ENCODE results near the gene MYO3B.

DNA sequence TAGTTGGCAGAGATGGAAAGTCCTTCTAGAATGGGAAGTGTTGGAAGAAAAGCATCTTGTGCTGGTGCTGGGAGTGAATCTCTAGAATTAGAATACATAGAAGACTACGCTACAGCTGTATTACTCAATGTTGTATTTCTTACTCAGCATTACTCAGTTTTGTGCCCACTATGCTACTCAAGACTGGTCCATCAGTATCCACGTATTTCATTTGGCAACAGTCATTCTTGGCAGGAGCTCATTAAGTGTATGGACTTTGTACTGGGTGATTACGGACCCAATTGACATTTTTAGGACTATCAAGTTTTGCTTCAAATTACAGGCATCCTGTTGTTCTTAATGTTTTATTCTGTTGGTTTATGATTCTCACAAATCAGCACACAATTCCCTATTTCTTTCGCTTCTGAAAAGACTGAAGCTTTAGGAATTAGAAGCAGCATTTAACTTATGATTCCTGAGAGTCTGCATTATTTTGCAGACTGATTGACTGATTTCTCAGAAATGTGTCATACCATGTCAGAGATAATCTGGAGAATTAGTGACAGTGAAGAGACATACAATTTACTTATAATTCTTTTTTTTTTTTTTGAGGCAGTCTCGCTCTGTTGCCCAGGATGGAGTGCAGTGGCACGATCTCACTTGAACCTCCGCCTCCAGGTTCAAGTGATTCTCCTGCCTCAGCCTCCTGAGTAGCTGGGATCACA lies 136.9 kb downstream of the MYO3B start:
- TF ChIP-seq, protein P1, sequence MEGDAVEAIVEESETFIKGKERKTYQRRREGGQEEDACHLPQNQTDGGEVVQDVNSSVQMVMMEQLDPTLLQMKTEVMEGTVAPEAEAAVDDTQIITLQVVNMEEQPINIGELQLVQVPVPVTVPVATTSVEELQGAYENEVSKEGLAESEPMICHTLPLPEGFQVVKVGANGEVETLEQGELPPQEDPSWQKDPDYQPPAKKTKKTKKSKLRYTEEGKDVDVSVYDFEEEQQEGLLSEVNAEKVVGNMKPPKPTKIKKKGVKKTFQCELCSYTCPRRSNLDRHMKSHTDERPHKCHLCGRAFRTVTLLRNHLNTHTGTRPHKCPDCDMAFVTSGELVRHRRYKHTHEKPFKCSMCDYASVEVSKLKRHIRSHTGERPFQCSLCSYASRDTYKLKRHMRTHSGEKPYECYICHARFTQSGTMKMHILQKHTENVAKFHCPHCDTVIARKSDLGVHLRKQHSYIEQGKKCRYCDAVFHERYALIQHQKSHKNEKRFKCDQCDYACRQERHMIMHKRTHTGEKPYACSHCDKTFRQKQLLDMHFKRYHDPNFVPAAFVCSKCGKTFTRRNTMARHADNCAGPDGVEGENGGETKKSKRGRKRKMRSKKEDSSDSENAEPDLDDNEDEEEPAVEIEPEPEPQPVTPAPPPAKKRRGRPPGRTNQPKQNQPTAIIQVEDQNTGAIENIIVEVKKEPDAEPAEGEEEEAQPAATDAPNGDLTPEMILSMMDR (IDR thresholded peaks at IDR 0.05; ENCODE audit: low read depth, low read length), result no peak
- no peak for TF ChIP-seq EZH2phosphoT487 (IDR thresholded peaks at IDR 0.05; ENCODE audit: low read depth)
